Osteoblast (primary cell): ENCODE data around the gene PARD3B. TPM values are rescaled to one million over a fixed set of nuclear protein-coding genes. Genes with fewer than 3 reads are reported as not detected.

Source experiments
- DNase-seq: peaks from one replicate; pipeline ENCODE4 v3.0.0; 2011; ENCODE audit warnings: low spot score, mixed read lengths; ENCODE audit not compliant: insufficient read length; ENCODE audit errors: missing footprints
- H2AFZ ChIP-seq: 2 replicates; pipeline ENCODE4 v1.6.0; 2011; ENCODE audit warnings: mild to moderate bottlenecking, low read length
- H3K27ac ChIP-seq: 2 replicates; pipeline ENCODE4 v1.5.1; 2011; ENCODE audit warnings: mild to moderate bottlenecking, low read depth, low read length, moderate library complexity
- H3K27me3 ChIP-seq: 2 replicates; pipeline ENCODE4 v1.6.0; 2012; ENCODE audit warnings: mild to moderate bottlenecking, control low read depth, inconsistent platforms, low read length, moderate library complexity; ENCODE audit not compliant: insufficient read depth
- H3K36me3 ChIP-seq: 2 replicates; pipeline ENCODE4 v1.5.1; 2011; ENCODE audit warnings: mild to moderate bottlenecking, low read length, control low read depth, moderate library complexity; ENCODE audit not compliant: insufficient read depth
- H3K4me1 ChIP-seq: 2 replicates; pipeline ENCODE4 v1.5.1; 2011; ENCODE audit warnings: mild to moderate bottlenecking, low read length, control low read depth, moderate library complexity; ENCODE audit not compliant: insufficient read depth
- H3K4me2 ChIP-seq: 2 replicates; pipeline ENCODE4 v1.6.0; 2011; ENCODE audit warnings: mild to moderate bottlenecking, low read length; ENCODE audit not compliant: insufficient read depth
- H3K4me3 ChIP-seq: fragments of 200-600 bp; sonication (generic); 3 replicates; pipeline ENCODE4 v1.5.1; 2012; ENCODE audit warnings: mild to moderate bottlenecking, low read length, inconsistent platforms; ENCODE audit not compliant: insufficient read depth
- H3K79me2 ChIP-seq: 2 replicates; pipeline ENCODE4 v1.6.0; 2012; ENCODE audit warnings: mild to moderate bottlenecking, low read length, control low read depth, inconsistent platforms; ENCODE audit not compliant: insufficient read depth
- H3K9me3 ChIP-seq: 2 replicates; pipeline ENCODE4 v1.5.1; 2011; ENCODE audit warnings: low read depth, low read length, control low read depth
- H4K20me1 ChIP-seq: 2 replicates; pipeline ENCODE4 v1.6.0; 2012; ENCODE audit warnings: mild to moderate bottlenecking, low read length, control low read depth; ENCODE audit not compliant: insufficient read depth
- total RNA-seq: library from RNA; depleted of rRNA; stranded (reverse); fragments of >200 nt; gene quantifications from 2 replicates; pipeline ENCODE4 v1.2.3, GENCODE V29; 2012
- TF ChIP-seq, protein P1 (sequence below): IDR thresholded peaks from 2 replicates; pipeline ENCODE4 v1.5.1; 2011; ENCODE audit warnings: mild to moderate bottlenecking, low read depth, low read length, moderate library complexity; ENCODE audit errors: extremely low read depth

PARD3B gene
- total RNA-seq, 1 donor, result 22.4 TPM

DNA sequence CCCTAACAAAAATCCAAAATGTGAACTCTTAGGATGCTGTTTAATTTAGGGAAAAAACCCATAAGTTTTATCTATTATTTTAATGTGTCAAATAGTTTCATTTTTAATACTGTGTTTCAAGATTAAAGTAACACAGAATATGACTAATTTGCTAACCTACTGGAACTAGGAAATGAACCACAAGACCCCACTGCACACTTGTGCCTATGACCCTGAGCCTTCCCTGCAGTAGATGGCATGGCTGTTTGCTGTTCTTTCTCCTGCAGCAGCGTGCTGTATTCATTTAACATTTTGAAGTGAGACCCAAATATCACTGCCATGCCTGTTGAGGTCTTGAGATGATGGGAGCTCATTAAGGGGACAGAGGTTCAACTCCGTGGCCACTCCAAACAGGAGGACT is 571.9 kb downstream of the PARD3B start:
- no peak for DNase-seq
- Histone ChIP-seq H3K4me2 (no peak overlapping the region), H4K20me1 (no peaks in the 10 kb centered on the region), H3K36me3 (no peaks in the 10 kb centered on the region), H3K9me3 (no peaks in the 10 kb centered on the region), H3K27me3 (no peaks in the 10 kb centered on the region), H3K79me2 (no peaks in the 10 kb centered on the region), H3K27ac (no peak overlapping the region), H2AFZ (no peak overlapping the region), H3K4me1 (no peaks in the 10 kb centered on the region), H3K4me3 (no peak overlapping the region)
- TF ChIP-seq, protein P1, sequence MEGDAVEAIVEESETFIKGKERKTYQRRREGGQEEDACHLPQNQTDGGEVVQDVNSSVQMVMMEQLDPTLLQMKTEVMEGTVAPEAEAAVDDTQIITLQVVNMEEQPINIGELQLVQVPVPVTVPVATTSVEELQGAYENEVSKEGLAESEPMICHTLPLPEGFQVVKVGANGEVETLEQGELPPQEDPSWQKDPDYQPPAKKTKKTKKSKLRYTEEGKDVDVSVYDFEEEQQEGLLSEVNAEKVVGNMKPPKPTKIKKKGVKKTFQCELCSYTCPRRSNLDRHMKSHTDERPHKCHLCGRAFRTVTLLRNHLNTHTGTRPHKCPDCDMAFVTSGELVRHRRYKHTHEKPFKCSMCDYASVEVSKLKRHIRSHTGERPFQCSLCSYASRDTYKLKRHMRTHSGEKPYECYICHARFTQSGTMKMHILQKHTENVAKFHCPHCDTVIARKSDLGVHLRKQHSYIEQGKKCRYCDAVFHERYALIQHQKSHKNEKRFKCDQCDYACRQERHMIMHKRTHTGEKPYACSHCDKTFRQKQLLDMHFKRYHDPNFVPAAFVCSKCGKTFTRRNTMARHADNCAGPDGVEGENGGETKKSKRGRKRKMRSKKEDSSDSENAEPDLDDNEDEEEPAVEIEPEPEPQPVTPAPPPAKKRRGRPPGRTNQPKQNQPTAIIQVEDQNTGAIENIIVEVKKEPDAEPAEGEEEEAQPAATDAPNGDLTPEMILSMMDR, result no peak

DNA sequence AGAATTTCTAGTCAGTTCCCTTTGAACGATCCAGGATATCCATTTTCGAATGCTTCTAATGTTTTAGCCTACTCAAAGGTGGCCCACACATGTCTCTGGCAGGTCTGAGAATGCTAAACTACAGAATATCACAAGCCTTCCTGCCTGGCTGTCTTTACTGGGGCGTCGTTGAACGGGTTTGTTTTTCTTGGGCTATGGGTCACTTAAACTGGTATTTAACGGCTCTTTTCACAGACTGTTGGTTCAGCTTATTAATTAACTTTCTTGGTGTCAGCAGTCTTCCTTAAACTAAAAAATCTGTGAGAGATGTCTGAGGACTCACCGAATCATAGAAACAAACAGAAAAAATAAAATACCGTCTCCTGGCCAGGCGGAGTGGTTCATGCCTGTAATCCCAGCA is 573.9 kb downstream of the PARD3B start:
- no peak overlapping the region for H3K4me3 ChIP-seq
- TF ChIP-seq, protein P1, result no peak
- H3K79me2 ChIP-seq, result no peaks in the 10 kb centered on the region
- no peaks in the 10 kb centered on the region for H3K9me3 ChIP-seq
- H2AFZ ChIP-seq, result no peak overlapping the region
- H4K20me1 ChIP-seq, result no peaks in the 10 kb centered on the region
- no peak overlapping the region for H3K27ac ChIP-seq
- no peaks in the 10 kb centered on the region for H3K36me3 ChIP-seq
- H3K4me2 ChIP-seq, result no peak overlapping the region
- no peaks in the 10 kb centered on the region for H3K27me3 ChIP-seq
- H3K4me1 ChIP-seq, result no peaks in the 10 kb centered on the region
- no peak for DNase-seq

DNA sequence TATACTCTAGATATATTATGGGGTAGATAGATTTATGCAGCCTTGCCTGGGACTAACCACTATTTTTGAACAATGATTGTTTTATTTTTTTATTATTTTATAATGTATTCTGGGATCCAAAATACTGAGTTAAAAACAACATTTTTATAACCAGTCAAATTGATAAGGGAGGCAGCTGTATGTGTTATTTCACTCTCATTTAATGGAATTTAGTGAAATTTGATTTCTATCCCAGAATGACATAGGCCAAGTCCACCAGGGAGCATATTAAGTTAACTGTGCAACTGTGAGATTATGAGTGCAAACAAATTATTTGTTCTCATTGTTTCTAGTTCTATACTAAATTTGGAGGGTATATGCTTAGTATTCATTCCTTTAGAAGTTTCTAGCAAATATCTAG is 583.5 kb downstream of the PARD3B start:
- no peaks in the 10 kb centered on the region for H3K79me2 ChIP-seq
- no peaks in the 10 kb centered on the region for H3K27me3 ChIP-seq
- no peaks in the 10 kb centered on the region for H4K20me1 ChIP-seq
- no peaks in the 10 kb centered on the region for H3K36me3 ChIP-seq
- no peak overlapping the region for H3K4me3 ChIP-seq
- no peak overlapping the region for H3K4me2 ChIP-seq
- no peak overlapping the region for H2AFZ ChIP-seq
- no peak for DNase-seq
- H3K27ac ChIP-seq, result no peak overlapping the region
- no peaks in the 10 kb centered on the region for H3K9me3 ChIP-seq
- TF ChIP-seq, protein P1, result no peak
- no peaks in the 10 kb centered on the region for H3K4me1 ChIP-seq

DNA sequence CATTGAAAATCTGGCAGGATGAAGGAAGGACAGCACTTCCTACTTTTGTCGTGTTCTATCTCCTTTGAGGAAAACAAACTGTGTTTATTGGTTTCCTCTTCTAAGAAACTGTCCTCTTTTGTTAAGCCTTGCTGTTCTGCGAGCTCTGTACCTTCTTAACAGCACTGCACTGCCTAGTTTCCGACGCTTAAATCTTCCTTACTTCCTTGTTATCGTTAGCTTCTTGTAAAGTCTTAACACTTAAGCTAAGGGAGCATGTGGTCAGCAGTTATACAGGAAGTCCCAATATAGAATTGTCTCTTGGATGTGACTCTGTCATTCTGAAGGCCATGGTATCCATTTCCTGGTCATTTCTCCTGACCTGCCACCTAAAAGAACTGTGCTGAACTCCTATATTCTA is 584.3 kb downstream of the PARD3B start:
- TF ChIP-seq, protein P1, result no peak
- no peaks in the 10 kb centered on the region for H3K36me3 ChIP-seq
- DNase-seq, result no peak
- no peak overlapping the region for H3K27ac ChIP-seq
- H3K79me2 ChIP-seq, result no peaks in the 10 kb centered on the region
- no peak overlapping the region for H2AFZ ChIP-seq
- no peaks in the 10 kb centered on the region for H3K9me3 ChIP-seq
- H3K27me3 ChIP-seq, result no peaks in the 10 kb centered on the region
- no peak overlapping the region for H3K4me3 ChIP-seq
- no peaks in the 10 kb centered on the region for H4K20me1 ChIP-seq
- H3K4me2 ChIP-seq, result no peak overlapping the region
- no peaks in the 10 kb centered on the region for H3K4me1 ChIP-seq
